Right cardiac atrium (tissue), 5 donors: Measurements from ENCODE around the gene HOXB7. TPM values are rescaled to one million over a fixed set of nuclear protein-coding genes. Genes with fewer than 3 reads are reported as not detected.

Source experiments
- ATAC-seq, 2 donors: fragments of 200-7000 bp; cut with Tn5 transposase; one replicate each; pipeline versions ENCODE4 v1.8.0 to v1.9.1; 2020; ENCODE audit warnings: moderate library complexity in 2 of 2, mild to moderate bottlenecking in 1 of 2
- DNase-seq, 3 donors: peaks; one replicate each; pipeline ENCODE4 v3.0.0-alpha.2; 2020
- H3K27ac ChIP-seq: one replicate; pipeline ENCODE4 v1.5.1; 2013; ENCODE audit warnings: mild to moderate bottlenecking, low read length, control low read depth, moderate library complexity
- H3K27me3 ChIP-seq: one replicate; pipeline ENCODE4 v1.6.1; 2013; ENCODE audit not compliant: control insufficient read depth, insufficient read depth
- H3K4me1 ChIP-seq: one replicate; pipeline ENCODE4 v1.6.1; 2013; ENCODE audit warnings: low read length; ENCODE audit not compliant: control insufficient read depth, insufficient read depth
- H3K4me3 ChIP-seq: one replicate; pipeline ENCODE4 v1.5.1; 2013; ENCODE audit warnings: low read length, control low read depth
- H3K9me3 ChIP-seq: one replicate; pipeline ENCODE4 v1.6.1; 2013; ENCODE audit warnings: low read length; ENCODE audit not compliant: control insufficient read depth
- WGBS: extraction: QIAGEN DNeasy Blood & Tissue Kit; methylation state at CpG from one replicate; pipeline ENCODE4 v1.1.7; 2013; 5-methylcytosine and 5-hydroxymethylcytosine counted together
- intact Hi-C, 4 donors: fragments of 100-400 bp; cut with DNase I; formaldehyde crosslinking; loops; one replicate each; pipeline versions ENCODE4 v1.11.0 to v1.14.0; 2022 to 2023
- polyA plus RNA-seq: library from polyadenylated mRNA; stranded (reverse); fragments of 200-250 nt; gene quantifications from one replicate; pipeline ENCODE4 v1.2.3, GENCODE V29; 2013
- total RNA-seq, 4 donors: library from RNA; stranded (reverse); fragmentation: NEBNext Ultra II Directional; extraction: Animal tissue kit (Norgen Biotek cat#: 25700); gene quantifications; one replicate each; pipeline ENCODE4 v1.2.1, GENCODE V29; 2021
- donor health status: healthy with polysubstance abuse.
- donor health status: DM: no; HTN: yes; CAD: no.
- donor health status: DM: no; HTN: no; CAD: no.
- donor health status: DM: no; HTN: yes; CAD: no; lungs with severe emphysema.
- donor health status: DM: yes; HTN: yes; CAD: no.

The HOXB7 gene
- total and polyA plus RNA-seq, 5 donors, result 0.48 to 0.80 (median 0.50) TPM

DNA sequence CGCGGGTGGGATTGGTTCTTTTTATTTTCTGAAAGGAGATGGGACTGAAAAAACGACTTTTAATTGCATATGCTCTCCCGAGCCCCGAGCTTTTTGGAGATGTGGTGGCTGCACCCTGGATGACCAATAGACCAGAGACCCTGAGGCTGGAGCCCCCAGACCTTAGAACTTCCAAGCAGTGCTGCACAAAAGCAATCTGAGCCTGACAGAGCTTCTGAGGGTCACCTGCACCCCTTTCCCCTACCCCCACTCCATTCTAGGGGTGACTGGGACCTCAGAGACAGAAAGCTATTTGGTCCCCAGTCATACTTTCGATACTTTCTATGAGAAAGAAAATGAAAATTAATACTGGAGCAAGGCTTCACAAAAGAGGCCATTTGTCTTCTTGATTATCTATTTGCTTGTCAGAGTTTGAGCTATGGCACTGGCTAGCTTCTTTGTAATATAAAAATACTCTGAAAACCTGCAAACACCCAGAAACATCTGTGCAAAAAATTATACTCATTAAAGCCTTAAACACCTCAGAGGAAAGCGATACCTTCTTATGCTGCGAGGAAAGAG, 36.2 kb downstream of the HOXB7 start:
- peaks cover 2% of the 10 kb centered on the region for H3K4me1 ChIP-seq
- 56% methylated on average over 8 of the region's 8 CpGs for WGBS

DNA sequence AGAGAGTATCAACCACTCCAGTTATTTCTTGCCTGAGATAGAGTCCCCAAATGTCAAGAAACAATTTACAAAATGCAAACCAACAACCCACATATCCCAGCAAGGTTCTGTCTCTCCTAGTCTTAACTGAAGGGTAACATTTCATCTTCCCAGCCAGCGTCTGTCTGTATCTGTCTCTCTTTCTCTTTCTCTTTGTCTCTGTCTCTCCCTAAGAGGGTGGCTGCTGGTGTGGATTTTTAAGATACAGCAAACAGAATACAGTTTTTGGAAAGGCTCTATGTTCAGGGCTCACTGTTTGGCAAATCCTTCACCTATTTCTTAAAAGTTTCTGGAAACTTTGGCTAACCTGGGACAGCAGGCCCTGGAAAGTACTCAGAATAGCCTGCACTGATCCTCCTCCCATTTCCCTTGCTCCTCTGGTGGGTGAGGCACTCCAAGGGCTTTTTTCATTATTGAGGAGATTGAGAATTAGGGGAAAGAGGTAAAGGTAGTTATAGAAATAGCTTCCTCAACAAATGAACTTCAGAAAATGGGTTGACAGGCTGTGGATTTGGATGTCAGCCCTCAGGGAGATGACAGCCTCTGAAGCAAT, 38.9 kb downstream of the HOXB7 start:
- Histone ChIP-seq H3K9me3 (no peaks in the 10 kb centered on the region), H3K27ac (no peak overlapping the region), H3K4me1 (peaks cover 5% of the 10 kb centered on the region), H3K27me3 (peaks cover 5% of the 10 kb centered on the region), H3K4me3 (no peak overlapping the region)
- ATAC-seq (no peak), DNase-seq (no peak)
- intact Hi-C loops, result no loop called here
- 74% methylated on average over 1 of the region's 1 CpG for WGBS

More for the DNA sequence above, 36.2 kb downstream of the HOXB7 start:
- H3K27me3 ChIP-seq, result peaks cover 5% of the 10 kb centered on the region
- no peak overlapping the region for H3K27ac ChIP-seq
- H3K4me3 ChIP-seq, result no peak overlapping the region
- DNase-seq, result no peak
- no peak for ATAC-seq
- intact Hi-C loops, result loop anchor here in 1 of 4 donors (5.0 kb wide), 1 partner anchor 32 kb away; no protein-coding TSS in a partner anchor
- H3K9me3 ChIP-seq, result no peaks in the 10 kb centered on the region

DNA sequence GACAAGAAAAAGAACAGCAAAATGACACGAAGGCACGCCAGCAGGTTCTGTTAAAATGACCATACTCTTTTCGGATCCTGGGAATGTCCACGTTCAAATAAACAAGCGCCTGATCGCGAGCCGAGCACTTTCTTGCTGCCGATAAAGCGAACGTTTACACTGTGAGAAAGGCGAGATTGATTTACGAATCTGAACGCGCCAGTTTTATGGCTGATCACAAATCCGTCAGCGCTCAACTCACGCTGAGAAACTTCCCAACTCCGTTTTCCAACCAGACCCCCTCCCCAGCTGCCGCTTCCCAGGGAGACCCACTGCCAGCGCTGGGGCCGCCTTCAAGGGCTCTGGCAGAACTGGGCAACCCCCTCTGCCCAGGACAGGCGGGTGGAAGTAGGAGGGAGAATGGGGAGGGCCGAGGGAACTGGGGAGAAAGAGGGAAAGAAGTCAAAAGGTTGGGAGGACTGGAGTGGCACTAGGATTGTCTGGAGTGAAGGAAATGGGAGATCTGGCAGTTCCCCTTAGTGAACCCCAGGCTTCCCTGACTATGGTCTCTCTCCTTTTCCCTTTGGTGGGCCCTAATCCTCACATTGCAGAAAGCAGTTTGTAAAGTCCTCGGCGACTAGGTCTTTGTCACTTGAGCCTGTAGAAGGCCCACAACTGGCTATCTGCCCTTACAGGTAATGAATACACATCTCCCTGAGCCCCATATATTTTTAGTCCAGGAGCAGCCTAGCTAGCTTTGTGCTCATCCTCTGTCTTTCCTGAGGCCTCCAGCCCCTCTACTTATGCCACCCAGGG, 39.6 kb downstream of the HOXB7 start:
- peaks cover 5% of the 10 kb centered on the region for H3K27me3 ChIP-seq
- intact Hi-C loops, result no loop called here
- peak overlapping the region; percentile 42 for H3K27ac ChIP-seq
- ATAC-seq (no peak), DNase-seq (no peak)
- no peaks in the 10 kb centered on the region for H3K9me3 ChIP-seq
- peaks cover 7% of the 10 kb centered on the region for H3K4me1 ChIP-seq
- WGBS, result 44% methylated on average over 26 of the region's 26 CpGs
- H3K4me3 ChIP-seq, result no peak overlapping the region

DNA sequence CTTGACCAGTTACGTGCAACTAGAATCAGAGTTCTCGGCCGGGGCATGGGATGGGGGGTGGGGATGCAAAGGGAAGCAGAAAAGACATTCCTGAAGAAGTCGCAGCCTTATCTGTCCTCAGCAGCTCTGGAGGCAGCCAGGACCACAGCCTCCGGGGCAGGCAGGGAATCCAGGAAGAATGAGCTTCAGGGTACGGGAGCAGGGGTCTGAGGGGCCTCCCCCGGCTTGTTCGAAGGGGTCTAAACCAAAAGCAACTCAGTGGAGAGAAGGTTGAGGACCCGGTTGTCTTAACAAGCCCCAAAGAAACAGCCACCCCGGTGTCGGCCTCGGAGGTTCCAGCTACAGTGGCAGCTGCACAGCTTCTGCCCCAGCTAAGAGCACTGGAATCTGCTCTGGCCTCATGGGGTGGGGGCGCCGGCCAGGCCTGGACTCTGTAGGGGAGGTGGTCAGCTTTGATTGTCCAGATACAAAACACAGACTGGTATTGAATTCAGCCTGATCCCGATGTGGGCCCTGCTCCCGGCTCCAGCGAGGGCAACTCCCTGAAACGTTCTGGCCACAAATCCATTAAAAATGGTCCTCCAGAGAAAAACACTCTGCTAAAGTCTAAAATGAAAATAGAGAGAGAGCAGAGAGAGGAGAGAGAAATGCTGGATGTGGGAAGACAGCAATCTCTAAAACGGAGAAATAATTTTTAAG, 40.3 kb downstream of the HOXB7 start:
- peak overlapping the region; percentile 54 for H3K27ac ChIP-seq
- intact Hi-C loops, result no loop called here

DNA sequence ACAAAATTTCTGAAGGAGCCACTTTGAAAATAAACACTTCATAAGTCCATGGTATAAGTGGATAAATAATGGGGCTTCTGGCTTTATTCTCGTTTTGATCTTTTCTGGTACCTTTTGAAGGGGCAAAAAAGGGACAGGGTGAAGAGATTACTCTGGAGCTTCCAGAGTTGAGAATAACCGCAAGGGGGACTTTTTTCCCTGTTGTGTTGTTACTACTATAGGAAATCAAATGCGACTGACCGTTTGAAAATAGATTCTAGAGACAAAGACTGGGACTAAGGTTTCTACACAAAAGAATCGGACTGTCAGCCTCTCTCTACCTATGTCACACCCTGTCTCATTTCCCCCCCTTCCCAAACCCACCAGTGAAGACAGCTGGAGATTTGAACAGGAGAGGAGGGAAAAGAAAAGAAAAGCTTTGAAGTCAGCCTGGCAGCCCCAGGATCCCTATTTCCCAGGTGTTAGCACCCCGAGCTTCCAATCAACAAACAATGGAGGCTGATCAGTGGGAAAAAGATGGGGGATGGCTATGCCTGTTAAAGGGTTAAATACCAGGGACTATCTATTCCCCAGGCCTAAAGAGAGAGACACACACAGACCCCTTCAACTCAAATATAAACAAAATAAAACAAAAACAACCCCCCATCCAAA, 41.0 kb downstream of the HOXB7 start:
- Histone ChIP-seq H3K9me3 (no peaks in the 10 kb centered on the region), H3K4me3 (no peak overlapping the region), H3K27ac (peak overlapping the region; percentile 36), H3K4me1 (peaks cover 8% of the 10 kb centered on the region), H3K27me3 (peaks cover 5% of the 10 kb centered on the region)
- intact Hi-C loops, result no loop called here
- DNase-seq, result no peak
- WGBS, result 58% methylated on average over 6 of the region's 6 CpGs
- ATAC-seq, result no peak

More for the DNA sequence above, 40.3 kb downstream of the HOXB7 start:
- peaks cover 5% of the 10 kb centered on the region for H3K27me3 ChIP-seq
- 24% methylated on average over 19 of the region's 19 CpGs for WGBS
- ATAC-seq, result peak in 1 of 2 donors; percentile 28
- DNase-seq, result peak in 1 of 3 donors; percentile 62
- no peak overlapping the region for H3K4me3 ChIP-seq
- no peaks in the 10 kb centered on the region for H3K9me3 ChIP-seq
- H3K4me1 ChIP-seq, result peaks cover 8% of the 10 kb centered on the region

DNA sequence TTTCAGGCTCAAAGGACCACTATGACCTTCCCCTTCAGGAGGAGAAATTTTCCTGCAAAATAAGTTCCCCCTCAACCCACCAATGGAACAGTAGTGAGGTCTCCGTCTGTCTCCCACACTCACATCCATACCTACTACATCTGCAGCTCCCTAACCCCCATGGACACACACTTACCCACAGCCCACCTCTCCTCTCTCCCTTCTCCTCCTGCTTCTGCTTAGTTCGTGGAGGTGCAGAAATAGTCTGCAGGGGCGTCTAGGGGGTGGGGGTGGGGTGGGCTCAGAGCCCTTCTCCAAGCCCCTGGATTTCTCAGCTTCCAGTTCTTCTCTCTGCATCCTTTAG, 41.6 kb downstream of the HOXB7 start:
- H3K27ac ChIP-seq, result no peak overlapping the region
- H3K27me3 ChIP-seq, result peaks cover 5% of the 10 kb centered on the region
- peaks cover 8% of the 10 kb centered on the region for H3K4me1 ChIP-seq
- no peaks in the 10 kb centered on the region for H3K9me3 ChIP-seq
- ATAC-seq, result no peak
- peak overlapping the region; percentile 22 for H3K4me3 ChIP-seq
- intact Hi-C loops, result no loop called here
- DNase-seq, result no peak
- WGBS, result 41% methylated on average over 3 of the region's 3 CpGs

DNA sequence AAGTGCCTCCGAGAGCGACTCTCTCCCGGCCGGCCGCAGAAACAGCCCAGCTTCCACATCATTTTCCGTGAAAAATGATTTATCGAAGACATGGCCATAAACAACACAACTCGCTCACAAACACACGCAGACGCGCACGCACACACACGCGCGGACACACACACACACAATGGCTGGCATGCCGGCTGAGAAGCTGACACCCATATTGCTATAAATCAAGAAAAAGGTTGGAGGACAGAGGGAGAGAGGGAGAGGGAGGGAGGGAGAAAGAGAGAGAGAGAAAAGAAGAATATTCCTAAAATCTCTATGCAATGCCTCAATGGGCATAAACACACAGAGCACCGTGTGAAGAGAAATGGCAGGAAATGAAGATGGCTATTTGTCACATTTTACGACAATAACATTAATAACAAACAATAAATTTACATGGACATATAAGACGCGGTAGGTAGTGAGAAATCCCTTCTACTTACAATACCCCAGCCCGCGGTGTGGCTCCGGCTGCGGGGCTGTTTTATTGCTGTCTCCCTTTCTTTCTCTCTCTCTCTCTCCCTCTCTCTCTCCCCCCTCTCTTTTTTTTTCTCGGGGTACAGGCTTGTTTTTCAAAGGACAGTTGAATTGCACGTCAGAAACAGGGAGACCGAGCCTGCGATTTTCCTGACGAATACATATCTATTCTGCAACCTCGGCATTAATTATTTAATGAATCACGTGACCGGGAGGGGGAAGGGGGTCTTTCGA, 42.1 kb downstream of the HOXB7 start:
- intact Hi-C loops, result no loop called here
- H3K27ac ChIP-seq, result peak overlapping the region; percentile 0
- WGBS, result 20% methylated on average over 33 of the region's 33 CpGs
- no peak for ATAC-seq
- H3K4me3 ChIP-seq, result peak overlapping the region; percentile 22
- H3K4me1 ChIP-seq, result peaks cover 8% of the 10 kb centered on the region
- H3K27me3 ChIP-seq, result peaks cover 5% of the 10 kb centered on the region
- H3K9me3 ChIP-seq, result no peaks in the 10 kb centered on the region
- no peak for DNase-seq

DNA sequence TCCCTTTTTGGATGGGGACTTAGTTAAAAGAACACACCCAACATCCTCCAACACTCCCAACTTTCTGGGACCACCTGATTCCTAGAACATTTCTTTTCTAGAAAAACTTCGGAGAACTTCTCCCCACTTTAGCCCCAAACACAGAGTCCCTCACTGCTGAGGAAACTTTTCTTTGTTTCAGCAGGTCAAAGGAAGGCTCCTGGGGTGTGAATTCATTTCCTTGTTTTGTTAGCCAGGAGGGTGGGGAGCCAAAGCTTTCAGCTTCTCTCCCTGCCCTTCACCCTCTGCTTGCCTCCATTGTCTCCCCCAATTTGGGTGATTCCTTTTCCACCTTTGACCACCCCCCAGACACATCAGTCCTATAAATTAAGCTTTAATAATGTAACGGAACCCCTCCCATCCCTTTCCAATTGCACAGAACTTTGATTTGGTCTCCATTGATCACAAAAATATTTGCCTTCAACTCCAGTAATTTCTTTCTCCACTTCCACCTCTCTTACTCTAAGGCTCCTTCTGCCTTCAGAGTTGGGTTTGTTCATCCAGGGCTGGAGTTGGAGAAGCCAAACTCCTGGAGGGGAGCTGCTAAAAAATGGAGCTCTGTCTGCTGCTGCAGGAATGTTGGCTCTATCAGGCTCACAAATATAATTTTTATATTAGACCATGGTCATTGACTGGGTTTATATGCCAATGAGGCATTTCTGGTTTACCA, 43.0 kb downstream of the HOXB7 start:
- Histone ChIP-seq H3K9me3 (no peaks in the 10 kb centered on the region), H3K4me3 (no peak overlapping the region), H3K27ac (peak overlapping the region; percentile 34), H3K27me3 (peaks cover 4% of the 10 kb centered on the region), H3K4me1 (peaks cover 8% of the 10 kb centered on the region)
- DNase-seq, result no peak
- WGBS, result 62% methylated on average over 2 of the region's 2 CpGs
- intact Hi-C loops, result no loop called here
- ATAC-seq, result no peak

DNA sequence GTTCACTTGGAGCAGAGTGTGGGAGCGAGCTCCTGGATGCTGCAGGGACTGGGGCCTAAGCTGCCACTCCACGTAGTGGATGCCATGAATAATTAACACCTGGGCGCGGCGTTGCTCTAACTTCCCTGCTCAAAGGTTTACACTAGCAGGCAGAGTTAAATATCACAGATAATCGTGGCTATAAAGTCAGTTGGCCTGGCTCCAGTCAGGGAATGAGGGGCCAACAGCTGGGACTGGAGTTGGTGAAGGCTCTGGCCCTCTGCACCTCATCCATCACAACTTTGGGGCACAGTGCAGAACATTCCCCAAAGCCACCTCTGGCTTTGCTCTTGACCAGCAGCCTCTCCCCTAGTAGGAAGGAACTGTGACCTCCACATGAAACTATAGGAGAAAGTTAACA, 43.6 kb downstream of the HOXB7 start:
- intact Hi-C loops, result no loop called here
- no peak overlapping the region for H3K4me3 ChIP-seq
- no peaks in the 10 kb centered on the region for H3K27me3 ChIP-seq
- peaks cover 8% of the 10 kb centered on the region for H3K4me1 ChIP-seq
- H3K9me3 ChIP-seq, result no peaks in the 10 kb centered on the region
- ATAC-seq, result no peak
- 72% methylated on average over 6 of the region's 6 CpGs for WGBS
- peak overlapping the region; percentile 34 for H3K27ac ChIP-seq
- no peak for DNase-seq

DNA sequence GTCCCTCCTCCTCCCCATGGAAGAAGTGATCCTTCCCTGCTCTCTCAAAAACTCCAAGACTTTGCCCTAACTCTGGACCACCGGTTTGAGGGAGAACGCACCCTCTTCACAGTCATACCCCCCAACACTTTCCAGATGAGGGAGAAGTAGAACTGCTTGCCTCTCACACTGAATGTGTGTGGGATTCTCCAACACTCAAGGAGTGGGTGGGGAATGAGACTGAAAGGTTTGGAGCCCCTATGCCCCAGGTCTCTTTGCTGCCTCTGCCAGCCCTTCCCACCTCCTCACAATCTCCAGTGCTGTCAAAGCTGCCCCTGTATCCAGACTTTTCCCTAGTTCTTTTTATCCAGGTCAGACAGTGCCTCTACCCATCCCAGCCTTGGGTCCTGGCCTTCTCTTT, 44.1 kb downstream of the HOXB7 start:
- no peak overlapping the region for H3K27ac ChIP-seq
- peaks cover 8% of the 10 kb centered on the region for H3K4me1 ChIP-seq
- no peaks in the 10 kb centered on the region for H3K27me3 ChIP-seq
- 41% methylated on average over 2 of the region's 2 CpGs for whole genome bisulfite sequencing
- intact Hi-C loops, result no loop called here
- no peak for DNase-seq
- H3K9me3 ChIP-seq, result no peaks in the 10 kb centered on the region
- ATAC-seq, result no peak
- H3K4me3 ChIP-seq, result no peak overlapping the region
